HG03097 (cell line): Measurements from ENCODE around the gene STIL.
"Not testable (repeated sequence)": the region's sequence is repeated elsewhere in the genome, so short reads cannot be mapped to it uniquely, and the experiment has no call there.

Source experiments
- ATAC-seq: cut with Tn5 transposase; IDR thresholded peaks from one replicate; pipeline ENCODE4 v1.9.1; 2021; ENCODE audit not compliant: unreplicated experiment, low FRiP score

Gene STIL

GRCh38 chr1:47323599-47324031, 9.7 kb upstream of the STIL start:
- no peak for ATAC-seq

GRCh38 chr1:47319968-47320367, 6.0 kb upstream of the STIL start:
- ATAC-seq: not testable (repeated sequence)

- ATAC-seq: no peak
These were observed 3.9 kb upstream of the STIL start for GRCh38 chr1:47317841-47318240.

GRCh38 chr1:47309427-47309826, 4.5 kb downstream of the STIL start:
- no peak for ATAC-seq

GRCh38 chr1:47302472-47302871, 11.5 kb downstream of the STIL start:
- no peak for ATAC-seq

- ATAC-seq: no peak
These were observed 15.8 kb downstream of the STIL start for GRCh38 chr1:47298025-47298699.

- ATAC-seq: no peak
These were observed 18.4 kb downstream of the STIL start for GRCh38 chr1:47295579-47295978.

- not testable (repeated sequence) for ATAC-seq
These were observed 19.1 kb downstream of the STIL start for GRCh38 chr1:47294863-47295262.

GRCh38 chr1:47288116-47288515, 25.8 kb downstream of the STIL start:
- ATAC-seq: not testable (repeated sequence)

GRCh38 chr1:47280142-47280541, 33.8 kb downstream of the STIL start:
- no peak for ATAC-seq

GRCh38 chr1:47276850-47277249, 37.1 kb downstream of the STIL start:
- no peak for ATAC-seq

- ATAC-seq: not testable (repeated sequence)
These were observed 38.1 kb downstream of the STIL start for GRCh38 chr1:47275811-47276210.

- not testable (repeated sequence) for ATAC-seq
These were observed 48.4 kb downstream of the STIL start for GRCh38 chr1:47265529-47265928.

- ATAC-seq: no peak
These were observed 51.0 kb downstream of the STIL start for GRCh38 chr1:47262787-47263413.

- no peak for ATAC-seq
These were observed 56.7 kb downstream of the STIL start for GRCh38 chr1:47257224-47257623.

GRCh38 chr1:47252795-47253194, 61.2 kb downstream of the STIL start:
- ATAC-seq: no peak

- ATAC-seq: no peak
These were observed 61.6 kb downstream of the STIL start for GRCh38 chr1:47252369-47252768.

GRCh38 chr1:47249755-47250154, 64.2 kb downstream of the STIL start:
- no peak for ATAC-seq

GRCh38 chr1:47244339-47244862, 69.5 kb downstream of the STIL start:
- no peak for ATAC-seq

GRCh38 chr1:47243910-47244309, 70.0 kb downstream of the STIL start:
- no peak for ATAC-seq

- ATAC-seq: no peak
These were observed 72.5 kb downstream of the STIL start for GRCh38 chr1:47241114-47242113.
